HG03378 (cell line): ENCODE data around the gene XPNPEP1.

Source experiments
- ATAC-seq: cut with Tn5 transposase; IDR thresholded peaks from one replicate; pipeline ENCODE4 v1.9.1; 2021; ENCODE audit warnings: mild to moderate bottlenecking, moderate library complexity; ENCODE audit not compliant: unreplicated experiment

Gene XPNPEP1

DNA sequence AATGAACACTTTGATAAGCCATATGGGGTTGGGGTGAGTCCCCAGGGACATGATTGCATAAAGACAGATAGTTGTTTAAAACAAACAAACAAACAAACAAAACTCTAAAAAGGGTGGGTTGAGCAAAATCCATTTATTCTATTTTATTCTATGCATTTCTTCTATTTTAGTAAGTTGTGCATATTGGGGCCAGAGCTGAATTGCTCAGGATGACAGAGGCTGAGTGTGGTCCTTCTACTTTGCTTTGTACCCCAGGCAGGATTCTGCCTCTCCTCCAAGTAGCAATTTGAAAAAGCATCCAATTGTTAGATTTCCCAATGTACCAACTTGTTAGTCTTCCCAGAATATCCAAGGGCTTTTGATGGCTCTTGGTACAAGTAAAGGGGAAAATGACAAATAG is 29.2 kb upstream of the XPNPEP1 start:
- no peak for ATAC-seq

GRCh38 chr10:109947111-109947920 is 24.0 kb upstream of the XPNPEP1 start:
- ATAC-seq: no peak

DNA sequence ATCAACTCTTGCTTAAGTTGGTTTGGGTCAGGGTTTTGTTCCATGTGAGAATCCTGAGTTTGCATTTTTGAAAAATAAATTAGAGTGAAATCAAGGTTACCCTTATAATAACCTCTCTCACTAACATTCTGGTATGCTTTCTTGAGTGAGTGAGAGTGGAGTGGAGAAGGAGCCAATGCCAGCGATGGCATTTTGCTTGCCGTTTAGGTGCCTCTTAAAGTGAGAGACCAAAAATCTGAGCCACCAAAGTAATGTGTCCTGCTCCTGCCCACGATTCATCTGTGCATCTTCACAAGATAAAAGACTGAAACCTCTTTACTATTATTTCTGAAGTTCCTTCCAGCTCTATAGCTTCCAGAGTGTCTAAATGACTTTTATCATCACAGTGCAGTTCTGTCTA is 23.4 kb upstream of the XPNPEP1 start:
- no peak for ATAC-seq

- ATAC-seq: no peak
These were observed 22.3 kb upstream of the XPNPEP1 start for GRCh38 chr10:109945473-109946177.

GRCh38 chr10:109944613-109945012 is 21.3 kb upstream of the XPNPEP1 start:
- no peak for ATAC-seq

DNA sequence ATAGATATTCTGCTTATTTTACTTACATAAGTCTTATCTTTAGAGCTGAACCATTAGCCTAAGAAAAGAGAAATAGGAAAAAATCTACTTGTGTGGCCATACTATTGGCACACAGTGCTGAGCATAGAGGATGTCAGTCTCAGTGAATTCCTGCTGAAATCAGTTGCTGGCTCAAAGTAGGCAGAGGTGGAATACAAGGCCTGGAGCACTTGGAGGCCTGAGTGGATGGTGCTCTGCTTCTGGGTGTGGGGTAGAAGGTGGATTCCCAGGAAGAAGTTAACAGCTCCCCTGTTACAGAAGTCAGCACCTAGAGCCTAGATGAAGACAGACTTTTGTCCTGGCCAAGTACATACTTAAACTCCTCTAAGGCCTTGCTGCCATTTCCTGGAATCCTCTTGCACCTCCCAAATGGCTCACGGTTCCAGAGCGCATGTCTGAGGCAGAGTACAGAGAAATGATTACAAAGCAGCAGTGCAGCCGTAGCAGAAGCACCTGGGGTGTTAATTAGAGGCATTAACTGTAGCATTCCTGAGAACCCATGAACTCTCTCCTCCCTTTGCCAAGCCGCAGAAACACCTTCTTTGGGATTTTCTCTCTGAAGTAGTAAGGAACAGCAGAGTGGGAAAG is 18.0 kb upstream of the XPNPEP1 start:
- no peak for ATAC-seq

- ATAC-seq: no peak
These were observed 17.2 kb upstream of the XPNPEP1 start for GRCh38 chr10:109940553-109940952.

DNA sequence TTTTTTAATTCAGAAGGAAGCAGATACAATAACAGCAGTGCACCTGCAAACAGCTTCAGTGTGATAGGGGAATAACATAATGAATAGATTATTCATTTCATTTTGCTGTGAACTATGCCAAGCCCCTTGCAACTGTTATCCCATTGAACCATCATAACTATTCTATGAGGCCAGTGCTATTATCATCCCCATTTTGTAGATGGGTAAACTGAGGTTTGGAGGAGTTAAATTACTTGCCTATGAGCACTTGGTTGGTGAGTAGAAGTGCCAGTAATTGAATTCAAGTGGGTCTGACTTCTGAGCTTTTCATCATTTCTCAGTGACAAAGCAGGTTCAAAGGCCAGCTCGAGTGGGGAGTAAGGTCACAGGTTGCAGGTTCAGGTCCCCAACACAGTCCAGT is 16.8 kb upstream of the XPNPEP1 start:
- no peak for ATAC-seq

DNA sequence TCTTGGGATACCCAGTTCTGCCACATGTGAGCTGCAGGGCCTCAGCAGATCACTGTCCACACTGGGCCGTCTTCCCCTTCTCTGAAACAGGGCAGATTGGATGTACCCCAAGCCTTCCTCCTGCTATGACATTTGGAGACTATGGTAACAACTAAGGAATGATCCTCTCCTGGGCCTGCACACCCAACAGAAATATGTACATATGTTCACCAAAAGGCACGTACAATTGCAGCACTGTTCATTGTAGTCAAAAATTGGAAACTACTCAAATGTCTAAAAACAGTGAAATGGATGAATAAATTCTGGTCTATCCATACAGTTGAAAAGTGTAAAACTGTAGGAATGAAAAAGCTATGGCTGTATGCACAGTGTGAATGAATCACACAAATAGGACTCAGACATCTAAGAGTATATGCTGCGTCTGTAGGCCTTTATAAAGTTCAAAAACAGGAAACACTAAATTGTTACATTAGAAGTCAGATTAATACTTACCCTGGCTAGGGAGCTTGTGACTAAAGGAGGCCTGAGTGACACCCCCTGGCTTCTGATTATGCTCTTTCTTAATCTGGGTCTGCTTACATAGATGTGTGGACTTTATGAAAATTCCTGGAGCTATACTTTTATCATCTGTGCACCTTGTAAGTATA is 16.1 kb upstream of the XPNPEP1 start:
- ATAC-seq: no peak

- ATAC-seq: no peak
These were observed 14.3 kb upstream of the XPNPEP1 start for GRCh38 chr10:109937460-109938065.

- ATAC-seq: no peak
These were observed 11.9 kb upstream of the XPNPEP1 start for GRCh38 chr10:109934958-109935793.

DNA sequence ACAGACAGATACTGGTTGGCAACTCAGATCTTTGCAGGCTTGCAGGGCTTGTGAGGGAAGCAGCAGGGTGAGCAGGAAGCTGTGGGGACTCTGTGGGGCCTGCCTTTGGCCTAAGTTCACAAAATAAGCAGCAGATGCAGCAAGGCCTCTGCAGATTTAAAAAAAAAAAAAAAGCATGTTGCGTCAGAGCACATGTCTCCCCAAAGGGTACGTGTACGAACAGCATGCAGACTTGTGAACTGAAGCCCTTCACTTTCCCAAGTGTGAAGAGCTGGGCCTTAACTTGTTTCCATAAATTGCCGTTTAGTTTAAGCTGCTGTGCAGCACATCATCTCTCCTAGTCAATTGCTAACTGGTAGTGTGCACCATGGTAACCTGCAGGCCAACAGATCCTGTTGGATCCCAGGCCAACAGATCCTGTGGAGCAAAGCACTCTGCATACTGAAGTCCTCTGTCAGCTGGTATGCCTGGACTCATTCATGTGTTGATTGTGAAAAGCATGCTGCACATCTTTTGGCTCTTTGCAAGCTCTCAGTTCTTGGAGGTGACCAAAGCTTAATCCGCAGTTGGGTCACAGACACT is 10.8 kb upstream of the XPNPEP1 start:
- no peak for ATAC-seq

DNA sequence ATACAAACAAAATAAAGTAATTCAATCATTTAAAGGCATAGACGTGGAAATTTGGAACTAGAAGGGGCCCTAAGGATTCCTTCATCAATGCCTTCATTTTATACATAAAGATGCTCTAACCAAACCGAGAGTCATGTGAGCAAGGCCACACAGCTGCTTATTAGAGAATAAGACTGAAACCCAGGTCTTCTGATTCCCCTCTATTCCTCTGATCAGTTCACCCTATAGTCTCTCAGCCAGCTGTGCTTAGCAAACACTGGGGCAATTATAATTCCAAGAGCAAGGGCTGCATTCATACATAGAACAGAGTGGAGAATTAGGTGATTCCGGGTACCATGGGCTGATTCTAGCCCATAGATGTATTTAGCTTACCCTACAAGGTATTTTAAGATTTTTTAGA is 9.7 kb upstream of the XPNPEP1 start:
- no peak for ATAC-seq

- ATAC-seq: no peak
These were observed 9.1 kb upstream of the XPNPEP1 start for GRCh38 chr10:109932391-109932790.

GRCh38 chr10:109931163-109931562 is 7.9 kb upstream of the XPNPEP1 start:
- no peak for ATAC-seq

DNA sequence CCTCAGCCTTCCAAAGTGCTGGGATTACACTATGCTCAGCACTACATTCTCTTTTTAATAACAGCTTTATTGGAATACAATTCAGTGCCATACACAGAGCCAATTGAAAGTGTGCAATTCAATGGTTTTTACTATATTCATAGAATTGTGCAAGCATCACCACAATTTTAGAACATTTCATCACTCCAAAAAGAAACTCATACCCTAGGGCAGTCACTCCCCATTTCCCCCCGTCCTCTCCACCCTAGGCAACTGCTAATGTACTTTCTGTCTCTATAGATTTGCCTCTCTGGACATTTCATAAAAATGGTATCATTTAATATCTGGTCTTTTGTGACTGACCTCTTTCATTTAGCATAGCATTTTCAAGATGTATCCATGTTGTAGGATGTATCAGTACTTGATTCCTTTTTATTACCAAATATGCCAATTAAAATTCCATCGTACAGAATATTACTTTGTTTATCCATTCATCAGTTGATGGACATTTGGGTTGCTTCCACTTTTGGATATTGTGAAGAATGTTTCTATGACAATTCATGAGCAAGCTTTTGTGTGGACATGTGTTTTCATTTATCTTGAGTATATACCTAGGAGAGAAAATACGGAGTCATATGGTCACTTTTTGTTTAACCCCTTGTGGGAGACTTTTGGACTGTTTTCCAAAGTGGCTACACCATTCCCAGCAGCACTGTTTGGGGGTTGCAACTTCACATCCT is 6.3 kb upstream of the XPNPEP1 start:
- no peak for ATAC-seq

DNA sequence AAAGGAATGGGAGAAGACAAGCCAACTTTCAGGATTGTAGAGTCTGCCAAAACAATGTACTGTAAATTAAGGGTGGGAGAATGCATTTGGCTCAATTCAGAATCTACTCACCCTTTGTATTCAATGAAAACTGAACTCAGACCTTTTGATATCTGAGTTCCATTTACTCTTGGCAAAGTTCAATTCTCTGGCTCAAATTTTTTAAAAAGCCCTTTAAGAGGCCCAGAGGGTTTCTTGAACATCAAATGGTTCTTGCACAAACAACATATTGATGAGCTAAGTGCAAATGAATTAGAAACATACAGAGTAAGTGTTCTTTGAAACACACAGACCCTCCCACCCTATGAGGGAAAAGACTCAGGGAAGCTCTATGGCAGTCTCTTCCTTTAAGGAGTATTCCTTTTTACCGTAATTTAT is 5.2 kb upstream of the XPNPEP1 start:
- ATAC-seq: no peak

DNA sequence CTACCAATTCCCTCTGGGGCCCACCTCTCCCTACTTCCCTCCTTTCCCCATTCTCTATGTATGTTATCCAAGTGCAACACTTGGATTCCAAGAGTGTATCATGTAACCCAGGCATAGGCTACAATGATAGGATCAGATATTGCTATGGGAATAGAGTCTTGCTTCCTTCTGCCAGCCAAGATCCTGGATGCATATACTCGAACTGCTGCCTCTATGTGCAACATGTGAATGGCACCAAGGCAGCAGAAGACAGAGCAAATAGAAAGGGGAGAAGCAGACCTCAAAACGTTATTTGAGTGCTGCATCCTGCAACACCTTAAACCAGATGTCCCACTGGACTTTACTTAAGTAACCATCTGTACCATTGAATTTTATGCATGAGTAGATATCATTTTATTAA is 3.5 kb upstream of the XPNPEP1 start:
- ATAC-seq: no peak

DNA sequence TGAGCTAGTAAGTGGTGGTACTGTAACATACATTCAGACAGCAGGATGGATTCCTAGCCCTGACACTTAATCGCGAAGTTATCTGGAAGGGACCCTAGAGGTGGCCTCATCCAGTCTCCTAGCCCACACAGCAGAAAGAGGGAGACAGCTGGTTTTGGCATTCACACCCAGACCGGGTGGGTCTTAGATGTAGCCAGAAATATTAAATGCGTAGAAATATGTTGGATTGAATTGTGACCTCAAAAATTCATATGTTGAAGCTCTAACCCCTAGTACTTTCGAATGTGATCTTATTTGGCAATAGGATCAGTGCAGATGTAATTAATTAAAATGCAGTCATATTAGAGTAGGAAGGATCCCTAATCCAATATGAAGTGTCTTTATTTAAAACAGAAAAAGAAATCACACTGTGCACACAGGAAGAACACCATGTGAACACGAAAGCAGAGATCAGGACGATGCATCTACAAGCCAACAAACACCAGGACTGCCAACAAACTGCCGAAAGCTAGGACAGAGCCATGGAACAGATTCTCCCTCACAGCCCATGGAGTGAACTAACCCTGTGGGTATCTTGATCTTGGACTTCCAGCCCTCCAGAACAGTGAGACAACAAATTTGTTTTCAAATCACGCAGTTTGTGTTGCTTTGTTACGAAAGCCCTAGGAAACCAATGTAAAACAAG is 2.9 kb upstream of the XPNPEP1 start:
- ATAC-seq: no peak
